Non-pigmented ciliary epithelial cell (primary cell): Measurements from ENCODE around the gene SORBS1.

Source experiments
- DNase-seq: peaks from one replicate; pipeline ENCODE4 v3.0.0-alpha.2; 2010; ENCODE audit warnings: low read depth

The SORBS1 gene

DNA sequence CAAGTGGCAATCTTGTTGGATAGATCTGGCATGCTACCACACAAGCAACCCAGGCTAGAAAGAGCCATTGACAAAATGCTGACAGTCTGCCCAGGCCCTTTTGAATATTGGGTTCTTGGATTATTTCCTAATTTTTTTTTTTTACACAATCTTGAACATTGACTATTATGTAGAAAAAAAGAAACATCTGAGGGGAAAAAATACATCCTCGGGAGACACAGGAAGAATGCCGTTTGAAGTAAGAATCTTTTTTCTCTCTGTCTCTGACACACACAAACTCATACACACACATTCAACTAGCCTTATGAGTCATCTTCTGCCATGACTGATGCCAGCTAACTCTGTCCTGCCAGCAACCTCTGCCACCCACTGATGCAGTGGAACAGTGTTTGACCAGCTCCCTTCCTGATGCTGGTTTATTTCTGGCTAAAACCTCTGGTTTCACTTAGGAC lies 47.2 kb downstream of the SORBS1 start:
- DNase-seq = no peak

DNA sequence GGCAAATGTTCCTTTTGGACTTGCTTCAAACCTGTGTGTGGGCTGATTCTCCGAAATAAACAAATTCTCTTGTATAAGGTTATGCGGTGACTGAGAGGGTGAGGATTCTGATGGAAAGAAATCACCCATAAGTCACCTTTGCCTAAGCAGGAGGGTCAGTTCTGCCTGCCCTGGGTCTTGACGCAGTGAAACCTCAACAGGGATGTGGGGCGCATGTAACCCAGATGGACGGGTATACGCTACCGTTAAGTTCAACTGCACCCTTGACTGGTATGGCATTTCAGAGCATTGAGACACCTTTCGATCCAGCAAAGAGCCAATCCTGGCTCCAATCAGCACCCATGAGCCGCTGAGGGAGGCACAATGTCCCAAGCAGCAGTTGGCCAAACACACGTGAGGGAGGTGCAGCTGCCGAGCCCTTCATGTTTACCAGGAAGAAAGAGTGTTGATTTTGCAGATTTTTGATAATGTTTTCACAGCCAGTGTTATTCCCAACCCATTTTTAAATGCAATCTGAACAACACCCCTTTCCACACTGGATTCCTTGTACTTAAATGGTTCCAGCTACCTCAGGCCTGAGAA lies 48.1 kb downstream of the SORBS1 start:
- DNase-seq = no peak

DNA sequence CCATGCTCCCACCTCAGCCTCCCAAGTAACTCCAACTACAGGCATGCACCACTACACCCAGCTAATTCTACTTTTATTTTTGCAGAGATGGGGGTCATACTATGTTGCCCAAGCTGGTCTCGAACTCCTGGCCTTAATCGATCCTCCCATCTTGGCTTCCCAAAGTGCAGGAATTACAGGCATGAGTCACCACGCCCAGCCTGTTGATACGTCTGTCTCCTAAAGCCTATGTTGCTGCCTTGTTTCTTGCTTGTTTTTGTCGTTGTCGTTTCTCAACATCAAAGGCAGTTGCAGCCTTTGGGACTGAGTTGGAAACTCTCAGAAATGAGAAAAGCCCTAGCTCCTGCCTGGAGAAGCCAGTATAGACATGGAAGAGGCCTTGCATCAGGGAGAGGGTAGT lies 49.9 kb downstream of the SORBS1 start:
- DNase-seq = no peak

DNA sequence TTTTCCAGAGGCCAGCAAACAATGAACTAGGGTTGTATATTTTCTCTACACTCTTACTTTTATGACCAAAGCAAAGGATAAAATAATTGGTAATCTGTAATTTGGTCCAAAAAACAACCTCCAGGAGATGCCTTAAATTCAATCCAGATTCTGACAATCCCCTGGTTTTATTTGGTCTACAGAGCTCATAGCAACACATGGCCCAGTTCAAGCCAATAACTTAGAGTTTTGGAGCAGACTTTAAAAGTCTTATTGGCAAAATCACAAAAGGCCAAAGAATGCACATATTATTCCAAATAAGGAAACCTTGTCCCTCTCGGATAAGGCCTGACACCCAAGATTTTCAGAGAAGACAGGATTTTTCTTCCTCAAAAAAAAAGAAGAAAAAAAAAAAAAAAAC lies 51.9 kb downstream of the SORBS1 start:
- no peak for DNase-seq

DNA sequence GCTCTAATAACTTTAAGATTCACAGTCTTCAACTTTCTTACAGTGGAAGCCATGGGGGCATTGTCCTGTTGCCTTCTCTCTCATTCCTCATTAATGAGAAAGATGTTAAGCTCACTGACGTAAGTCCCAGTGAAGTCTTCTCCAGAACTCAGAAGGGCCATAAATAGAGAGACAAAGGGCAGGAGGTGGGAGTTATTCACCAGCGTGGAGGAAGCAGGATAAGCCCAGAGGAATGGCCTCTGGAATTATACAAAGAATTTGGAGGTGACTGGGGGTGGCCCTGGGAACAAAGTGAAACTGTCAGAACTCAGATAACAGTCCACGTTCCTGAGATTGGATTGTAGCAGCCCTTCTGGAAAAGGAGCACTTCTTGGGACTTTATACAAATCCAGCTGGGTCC lies 52.4 kb downstream of the SORBS1 start:
- no peak for DNase-seq

DNA sequence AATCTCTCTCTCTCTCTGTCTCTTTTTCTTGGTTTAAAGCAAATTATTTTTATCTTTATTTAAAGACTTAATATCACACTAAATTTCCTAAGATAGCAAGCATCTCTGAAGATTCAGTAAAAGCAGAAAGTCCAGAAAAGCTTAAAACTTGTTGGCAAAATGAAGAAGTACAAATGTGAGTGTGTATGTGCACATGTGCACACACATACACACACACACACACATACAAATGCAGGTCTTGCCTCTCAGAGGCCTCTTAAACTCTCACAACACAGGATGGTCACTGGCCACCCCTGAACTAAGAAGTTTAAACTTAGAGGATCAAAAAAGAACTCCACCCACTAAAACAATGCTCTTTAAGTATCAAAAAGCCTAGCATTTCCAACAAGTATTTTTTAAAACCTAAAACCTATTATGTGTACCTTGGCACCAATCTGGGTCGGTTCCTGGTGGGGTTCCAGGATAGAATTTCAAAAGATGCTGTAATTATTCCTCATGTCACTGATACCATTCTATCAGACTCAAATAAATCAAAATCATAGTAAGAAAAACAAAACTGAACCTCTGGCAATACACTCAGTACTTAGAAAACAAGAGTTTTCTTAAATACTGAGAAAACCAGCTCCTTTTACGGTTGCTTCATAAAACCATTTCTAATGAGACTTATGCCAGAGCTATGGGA lies 55.0 kb downstream of the SORBS1 start:
- DNase-seq = no peak

DNA sequence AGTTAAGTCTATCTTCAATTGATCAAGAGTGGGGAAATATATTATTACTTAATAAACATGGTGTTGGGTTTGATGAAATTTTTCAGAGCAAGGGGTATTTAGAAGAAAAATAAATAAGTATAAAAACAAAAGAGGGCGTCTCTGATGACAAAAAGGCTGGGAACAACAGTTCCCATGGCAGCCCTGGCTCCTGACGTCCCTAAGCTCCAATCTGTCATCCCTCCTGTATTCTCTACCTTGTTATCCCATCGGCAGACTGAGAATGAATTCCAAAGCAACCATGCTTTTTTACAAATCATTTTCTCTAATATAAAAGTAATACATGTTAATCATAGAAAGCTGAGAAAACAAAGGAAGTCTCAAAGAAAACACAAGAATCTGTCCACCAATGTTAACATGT lies 55.5 kb downstream of the SORBS1 start:
- no peak for DNase-seq

DNA sequence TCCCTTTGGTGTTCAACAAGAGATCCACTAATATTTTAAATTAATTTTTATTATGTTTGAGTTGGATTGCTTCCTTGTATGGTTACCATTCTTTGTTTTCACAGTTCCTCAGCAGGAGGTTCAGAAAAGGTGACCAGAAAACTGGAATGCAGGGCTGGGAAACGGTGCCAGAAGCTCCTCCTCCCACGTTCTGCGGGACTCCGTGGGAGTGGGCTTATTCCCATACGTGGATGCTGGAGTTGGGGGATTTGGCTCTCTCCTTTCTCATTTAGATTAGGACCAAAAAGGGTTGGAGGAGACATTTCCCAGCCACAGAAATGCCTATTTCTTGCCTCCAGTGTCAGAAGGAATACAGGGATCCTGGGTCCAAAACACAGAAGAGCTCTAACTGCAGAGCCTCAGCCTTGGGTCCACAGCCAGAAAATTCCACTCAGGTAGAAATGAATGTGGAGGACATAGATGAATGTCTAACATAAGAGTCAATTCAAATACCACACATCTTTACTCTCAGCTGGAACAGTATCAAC lies 56.0 kb downstream of the SORBS1 start:
- DNase-seq = no peak

DNA sequence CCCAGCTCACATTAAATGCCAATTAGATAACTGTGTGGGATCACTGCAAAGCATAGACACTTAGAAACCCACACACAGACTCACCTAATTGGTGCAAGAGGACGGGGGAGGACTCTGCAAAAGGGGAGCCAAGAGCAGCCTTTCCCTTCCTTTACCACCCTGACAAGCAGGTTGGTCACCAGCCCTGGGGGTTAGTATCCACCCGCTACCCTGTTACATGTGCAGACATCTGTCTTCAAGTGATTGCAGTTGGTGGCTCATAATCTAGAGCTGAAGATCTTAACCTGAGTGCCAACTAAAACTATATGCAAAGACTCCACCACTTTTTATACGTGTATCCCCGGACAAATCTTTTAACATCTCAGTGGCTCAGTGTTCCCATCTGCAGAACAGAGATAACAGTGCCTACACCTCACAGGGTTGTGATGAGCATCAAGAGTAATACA lies 56.9 kb downstream of the SORBS1 start:
- DNase-seq = no peak

DNA sequence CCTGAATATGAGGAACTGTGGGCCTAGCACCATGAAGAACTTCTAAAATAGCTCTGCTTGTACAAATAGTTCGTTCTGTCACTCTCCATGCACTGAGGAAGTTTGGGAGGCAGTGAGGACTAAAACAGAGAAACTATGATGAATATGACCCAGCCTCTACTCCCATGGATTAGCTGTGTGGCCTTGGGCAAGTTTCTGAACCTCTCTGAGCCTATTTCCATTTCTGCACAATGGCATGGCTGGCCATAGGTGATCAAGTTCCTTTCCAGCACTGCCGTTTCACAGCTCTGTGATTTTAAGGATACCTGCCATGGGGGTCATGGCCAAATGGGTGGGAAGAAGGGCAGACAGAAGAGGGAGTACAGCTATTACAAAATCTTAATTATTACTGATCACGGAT lies 57.6 kb downstream of the SORBS1 start:
- no peak for DNase-seq

DNA sequence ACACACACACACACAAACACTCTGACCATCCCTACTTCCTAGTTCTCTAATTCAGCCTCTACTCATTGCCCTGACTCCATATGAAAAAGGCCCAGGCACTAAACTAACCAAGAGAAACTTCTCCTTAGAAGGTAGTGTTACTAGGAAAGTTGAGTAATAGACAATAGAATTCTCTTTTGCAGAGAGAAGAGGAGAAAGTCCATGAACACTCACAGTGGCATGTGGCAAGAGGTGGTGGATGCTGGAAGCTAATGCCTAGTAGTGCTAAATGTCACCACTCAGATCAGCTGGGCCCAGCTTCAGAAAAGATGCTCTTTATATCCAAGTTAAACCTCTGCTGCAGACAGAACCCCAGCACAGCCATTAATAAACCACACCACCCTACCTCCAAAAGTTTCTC lies 58.2 kb downstream of the SORBS1 start:
- no peak for DNase-seq

DNA sequence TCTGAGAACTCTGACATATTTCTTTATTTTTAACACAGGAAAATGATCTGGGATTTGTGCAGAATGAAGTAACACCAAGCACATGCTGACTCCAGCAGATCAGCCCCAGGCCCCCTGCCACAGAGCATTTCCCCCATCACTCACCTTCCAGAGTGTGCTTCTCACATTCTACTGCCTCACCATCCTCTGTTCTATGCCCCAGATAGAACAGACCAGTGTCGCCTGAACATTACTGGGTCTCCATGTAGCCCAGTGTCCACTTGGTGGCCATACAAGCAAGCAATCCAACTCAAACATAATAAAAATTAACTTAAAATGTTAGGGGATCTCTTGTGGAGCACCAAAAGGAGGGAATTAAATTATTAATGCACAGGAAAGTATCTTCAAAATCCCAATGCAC lies 58.8 kb downstream of the SORBS1 start:
- DNase-seq = no peak

DNA sequence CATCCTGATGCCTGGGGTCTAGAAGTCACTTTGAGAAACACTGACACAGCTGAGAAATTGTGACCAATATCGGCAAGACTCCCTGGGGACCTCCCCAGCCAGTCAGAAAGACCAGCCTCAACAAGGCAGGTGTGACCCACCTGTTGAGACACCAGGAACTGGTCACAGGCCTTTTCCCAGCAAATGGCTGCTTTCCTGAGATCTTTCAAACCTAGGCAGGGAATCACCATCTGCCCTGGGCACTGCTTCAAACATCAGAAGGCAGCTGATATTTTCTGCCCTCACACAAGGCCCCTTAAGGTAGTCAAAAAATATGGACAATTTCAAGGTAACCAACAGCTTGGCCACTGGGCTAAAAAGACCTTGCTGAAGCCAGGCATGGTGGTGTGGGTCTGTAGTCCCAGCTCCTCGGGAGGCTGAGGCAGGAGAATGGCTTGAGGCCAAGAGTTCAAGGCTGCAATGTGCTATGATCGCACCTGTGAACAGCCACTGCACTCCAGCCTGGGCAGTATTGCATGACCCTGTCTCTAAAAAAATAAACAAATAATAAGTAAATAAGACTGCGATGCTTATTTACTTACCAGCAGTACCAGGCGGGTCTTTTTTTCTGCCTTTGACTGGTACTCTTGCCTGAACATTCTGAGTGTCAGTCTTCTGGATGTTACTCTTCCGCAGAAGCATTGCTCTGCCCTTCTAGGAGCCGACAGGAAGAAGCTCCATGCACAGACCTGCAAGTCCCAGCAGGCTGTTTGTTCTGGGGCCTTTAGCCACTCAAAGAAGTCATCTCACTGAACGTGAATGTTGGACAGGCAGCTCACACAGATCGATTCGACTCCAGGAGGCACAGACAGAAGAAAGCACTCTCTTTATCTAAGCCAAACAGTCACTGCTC lies 59.7 kb downstream of the SORBS1 start:
- DNase-seq = no peak

DNA sequence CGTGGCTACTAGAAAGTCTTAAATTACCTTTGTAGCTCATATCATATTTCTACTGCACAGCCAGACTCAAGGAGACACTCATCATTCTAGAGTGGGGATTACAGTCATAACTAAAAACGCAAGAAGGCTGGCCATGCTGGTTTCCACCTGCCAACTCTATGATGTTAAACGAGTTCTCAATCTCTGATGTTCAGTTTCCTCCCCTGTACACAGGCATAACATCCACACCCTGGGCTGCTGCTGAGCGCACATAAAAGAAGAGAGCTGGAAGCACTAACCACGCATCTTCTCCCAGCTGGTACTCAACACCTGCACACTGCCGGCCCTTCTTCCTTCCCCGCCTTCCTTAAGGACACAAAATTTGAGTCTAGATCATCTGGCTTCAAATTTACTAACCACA lies 60.5 kb downstream of the SORBS1 start:
- no peak for DNase-seq

DNA sequence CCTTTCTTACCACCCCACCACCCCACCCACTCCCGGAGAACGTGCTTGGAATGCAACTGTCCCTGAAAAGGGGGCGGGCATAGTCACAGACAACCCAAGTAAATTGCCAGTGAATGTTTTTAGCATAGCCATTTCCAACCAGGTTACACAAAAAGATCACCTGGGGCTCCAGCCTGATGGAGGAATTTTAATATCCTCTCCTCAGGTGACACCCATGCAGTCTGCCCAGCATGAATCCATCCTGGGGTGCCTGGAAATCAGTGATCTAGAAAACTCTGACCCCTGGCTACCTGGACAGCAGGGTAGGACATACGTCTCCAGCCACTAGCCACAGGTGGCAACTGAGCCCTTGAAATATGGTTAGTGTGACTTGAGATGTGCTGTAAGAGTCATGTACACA lies 61.1 kb downstream of the SORBS1 start:
- no peak for DNase-seq

DNA sequence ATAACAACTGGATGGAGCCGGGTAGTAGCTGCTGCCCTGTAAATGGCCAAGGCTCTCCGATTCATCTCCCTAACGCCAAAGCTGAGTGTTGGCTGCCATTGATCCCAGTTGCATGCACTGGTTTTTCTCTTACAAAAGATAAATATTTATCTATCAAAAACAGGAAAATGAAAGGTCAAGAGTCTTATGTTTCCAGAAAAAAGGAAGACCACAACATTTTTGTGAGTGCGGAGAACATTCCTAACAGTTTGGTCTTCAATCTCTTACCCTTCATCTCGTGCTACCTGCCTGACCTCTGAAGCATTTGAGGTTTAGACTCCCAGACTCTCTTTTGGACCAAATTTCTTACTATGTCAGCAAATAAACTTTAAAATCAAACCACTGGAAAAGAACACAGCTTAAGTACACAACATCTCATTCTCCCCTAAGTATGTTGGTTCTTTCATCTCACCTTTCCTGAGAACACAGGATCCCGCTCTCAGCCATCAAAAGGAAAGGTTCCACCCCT lies 61.6 kb downstream of the SORBS1 start:
- no peak for DNase-seq

DNA sequence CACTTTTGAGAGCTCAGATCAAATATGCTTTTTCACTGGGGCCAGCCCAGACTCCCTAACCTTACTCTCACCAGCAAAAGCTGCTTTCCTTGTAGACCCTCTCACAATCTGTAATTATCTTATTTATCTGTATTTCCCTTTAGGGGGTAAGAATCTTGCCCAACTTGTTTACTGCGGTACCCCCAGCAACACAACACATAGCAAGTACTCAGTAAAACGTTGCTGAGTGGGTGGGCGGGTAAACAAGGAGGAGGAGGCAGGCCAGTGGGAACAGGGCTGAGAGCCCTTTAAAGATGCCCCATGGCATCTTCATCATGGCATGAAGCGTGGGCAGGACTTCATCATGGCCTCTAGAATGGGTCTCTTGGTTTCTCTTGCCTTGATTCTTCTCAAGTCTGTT lies 64.2 kb downstream of the SORBS1 start:
- no peak for DNase-seq

DNA sequence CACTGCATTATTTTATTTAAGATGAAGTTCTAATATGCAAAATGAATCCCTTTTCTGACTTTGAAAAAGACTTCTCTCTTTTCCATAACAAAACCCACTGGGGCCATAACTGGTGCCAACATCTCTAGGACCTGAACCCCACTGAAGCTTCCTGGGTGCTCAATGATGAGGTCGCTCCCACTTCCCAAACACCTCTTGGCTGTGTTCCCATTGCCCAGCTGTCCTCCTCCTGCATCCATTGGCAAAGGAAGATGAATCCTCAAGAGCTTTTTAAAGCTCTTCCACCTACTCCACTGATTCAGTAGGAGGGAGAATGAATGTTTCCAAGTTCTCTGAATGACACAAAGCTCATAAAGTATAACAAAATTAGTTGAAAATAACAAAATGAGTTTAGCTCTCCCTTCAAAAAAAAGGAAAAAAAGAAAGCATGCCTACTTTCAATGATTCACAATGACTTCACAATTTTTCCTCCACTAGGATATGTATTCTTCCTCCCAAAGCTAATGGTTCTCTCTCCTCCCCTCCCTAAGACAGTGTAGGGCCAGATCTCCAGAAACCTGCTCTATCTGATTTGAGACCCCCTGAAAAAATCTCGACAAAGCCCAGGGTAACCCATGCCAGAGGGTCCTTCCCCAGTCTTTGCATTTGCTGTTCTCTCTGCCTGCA lies 64.8 kb downstream of the SORBS1 start:
- DNase-seq = no peak

DNA sequence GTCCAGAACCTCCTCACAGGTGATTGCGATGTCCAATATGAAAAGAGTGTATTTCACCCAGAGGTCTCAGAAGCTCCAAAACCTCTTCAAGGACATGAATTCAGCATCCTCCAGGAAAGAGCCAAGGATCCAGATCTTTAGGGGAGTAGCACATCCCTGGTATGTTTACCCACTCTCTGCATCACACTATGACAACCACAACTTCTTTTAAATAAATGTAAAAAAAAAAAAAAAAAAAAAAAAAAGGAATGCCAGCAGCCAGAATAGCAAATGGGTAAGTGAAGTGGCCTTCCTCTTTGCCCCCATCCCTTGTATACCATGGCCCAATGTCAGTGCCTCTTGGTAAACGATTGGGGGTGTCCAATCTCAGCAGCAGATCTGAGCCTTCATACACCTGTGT lies 67.3 kb downstream of the SORBS1 start:
- DNase-seq = no peak

DNA sequence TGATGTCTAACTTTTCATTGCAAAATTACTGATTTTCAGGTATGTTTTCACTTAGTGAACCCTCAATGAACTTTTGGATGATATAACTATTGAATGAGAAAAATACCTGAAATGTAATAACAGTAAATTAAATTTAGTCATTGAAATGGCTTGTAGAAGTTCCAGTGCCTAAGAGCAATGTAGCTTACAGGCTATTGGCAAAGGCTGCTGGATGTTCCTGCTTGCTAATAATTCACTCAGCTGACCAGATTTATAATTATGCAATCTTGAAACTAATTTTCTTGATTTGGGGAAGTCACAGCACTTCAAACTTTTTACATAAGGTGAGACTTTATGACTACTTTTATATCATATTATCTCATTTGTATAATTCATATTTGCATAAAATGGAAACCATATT lies 73.2 kb downstream of the SORBS1 start:
- no peak for DNase-seq

DNA sequence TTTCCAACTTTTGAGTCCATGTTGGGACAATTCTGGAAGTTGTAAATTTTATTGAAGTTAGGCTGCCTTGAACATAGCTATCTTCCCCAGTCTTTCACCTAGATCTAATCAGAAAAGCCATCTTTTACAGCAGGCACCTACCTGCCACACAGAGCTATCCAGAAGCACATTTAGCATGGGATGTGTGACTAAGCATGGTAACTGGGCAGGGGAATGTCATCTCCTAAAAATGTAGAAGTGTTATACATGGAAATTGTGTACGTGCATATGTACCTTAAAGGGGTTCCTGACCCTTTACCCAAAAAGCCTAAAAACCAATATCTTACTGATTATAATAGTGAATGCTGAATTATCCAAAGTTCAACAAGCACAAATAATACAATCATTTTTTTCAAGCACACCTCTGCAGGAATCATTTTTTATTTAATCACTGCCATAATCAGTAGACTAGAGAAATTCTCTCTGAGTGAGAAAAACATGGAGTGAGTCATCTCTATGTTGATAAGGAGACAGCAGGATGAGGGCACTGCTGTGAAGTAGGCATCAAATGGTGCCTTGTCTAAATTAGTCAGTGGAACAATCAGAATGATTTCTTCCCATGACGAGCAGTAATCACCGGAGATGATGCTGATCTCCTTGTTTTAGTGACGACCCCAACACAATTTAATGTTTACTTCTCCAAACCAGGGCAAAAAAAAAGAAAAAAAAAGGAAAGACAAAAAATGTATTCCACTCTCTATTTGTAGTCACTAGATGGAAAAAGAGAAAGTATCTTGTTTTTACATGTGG lies 75.9 kb downstream of the SORBS1 start:
- DNase-seq = no peak
